Measurements from ENCODE around the gene ZNF18.

Gene ZNF18

GRCh38 chr17:11997147-11997971 lies at the start of gene ZNF18:
TSS of gene ZNF18 (minus strand) at chr17:11997475. CDS start at chr17:11992829, 4,646 bp downstream.
- Histone ChIP-seq H3K27ac (peak within 1 kb of the TSS; percentile 76), H3K4me3 (ENCODE audit: low read depth, low read length) (peak within 1 kb of the TSS; percentile 80), H3K36me3 (no peaks in the 10 kb centered on the region), H3K27me3 (ENCODE audit: insufficient read depth, low read depth, severe bottlenecking) (no peaks in the 10 kb centered on the region), H3K9me3 (ENCODE audit: severe bottlenecking) (no peaks in the 10 kb centered on the region)
- TF ChIP-seq CTCF (IDR thresholded peaks at IDR 0.05; ENCODE audit: low read depth, low read length) = no peak
- DNase-seq = peak; percentile 95

GRCh38 chr17:12046786-12047185 lies 49.5 kb upstream of the ZNF18 start:
- H3K27ac ChIP-seq = no peak overlapping the region
- no peaks in the 10 kb centered on the region for H3K36me3 ChIP-seq
- no peak for TF ChIP-seq CTCF (IDR thresholded peaks at IDR 0.05; ENCODE audit: low read depth, low read length)
- H3K4me3 ChIP-seq (ENCODE audit: low read depth, low read length) = no peak overlapping the region
- no peaks in the 10 kb centered on the region for H3K27me3 ChIP-seq (ENCODE audit: insufficient read depth, low read depth, severe bottlenecking)
- no peaks in the 10 kb centered on the region for H3K9me3 ChIP-seq (ENCODE audit: severe bottlenecking)
- DNase-seq = no peak

GRCh38 chr17:12043702-12044101 lies 46.4 kb upstream of the ZNF18 start:
- no peak for TF ChIP-seq CTCF (IDR thresholded peaks at IDR 0.05; ENCODE audit: low read depth, low read length)
- Histone ChIP-seq H3K27ac (no peak overlapping the region), H3K9me3 (ENCODE audit: severe bottlenecking) (no peaks in the 10 kb centered on the region), H3K27me3 (ENCODE audit: insufficient read depth, low read depth, severe bottlenecking) (no peaks in the 10 kb centered on the region), H3K4me3 (ENCODE audit: low read depth, low read length) (no peak overlapping the region), H3K36me3 (no peaks in the 10 kb centered on the region)
- DNase-seq = no peak

GRCh38 chr17:12041312-12041711 lies 44.0 kb upstream of the ZNF18 start:
- no peaks in the 10 kb centered on the region for H3K36me3 ChIP-seq
- no peak overlapping the region for H3K27ac ChIP-seq
- H3K4me3 ChIP-seq (ENCODE audit: low read depth, low read length) = no peak overlapping the region
- H3K27me3 ChIP-seq (ENCODE audit: insufficient read depth, low read depth, severe bottlenecking) = no peaks in the 10 kb centered on the region
- no peaks in the 10 kb centered on the region for H3K9me3 ChIP-seq (ENCODE audit: severe bottlenecking)
- no peak for DNase-seq
- TF ChIP-seq CTCF (IDR thresholded peaks at IDR 0.05; ENCODE audit: low read depth, low read length) = no peak

GRCh38 chr17:12040478-12040877 lies 43.2 kb upstream of the ZNF18 start:
- DNase-seq = no peak
- Histone ChIP-seq H3K9me3 (ENCODE audit: severe bottlenecking) (no peaks in the 10 kb centered on the region), H3K27me3 (ENCODE audit: insufficient read depth, low read depth, severe bottlenecking) (no peaks in the 10 kb centered on the region), H3K4me3 (ENCODE audit: low read depth, low read length) (no peak overlapping the region), H3K27ac (no peak overlapping the region), H3K36me3 (no peaks in the 10 kb centered on the region)
- no peak for TF ChIP-seq CTCF (IDR thresholded peaks at IDR 0.05; ENCODE audit: low read depth, low read length)

GRCh38 chr17:12037970-12038369 lies 40.7 kb upstream of the ZNF18 start:
- no peak for DNase-seq
- no peak for TF ChIP-seq CTCF (IDR thresholded peaks at IDR 0.05; ENCODE audit: low read depth, low read length)
- H3K27ac ChIP-seq = no peak overlapping the region
- no peak overlapping the region for H3K4me3 ChIP-seq (ENCODE audit: low read depth, low read length)
- no peaks in the 10 kb centered on the region for H3K9me3 ChIP-seq (ENCODE audit: severe bottlenecking)
- no peaks in the 10 kb centered on the region for H3K27me3 ChIP-seq (ENCODE audit: insufficient read depth, low read depth, severe bottlenecking)
- peaks cover 4% of the 10 kb centered on the region for H3K36me3 ChIP-seq

All from WERI-Rb-1 (cell line).